ENCODE measurements around the gene FLNB.

FLNB gene

DNA sequence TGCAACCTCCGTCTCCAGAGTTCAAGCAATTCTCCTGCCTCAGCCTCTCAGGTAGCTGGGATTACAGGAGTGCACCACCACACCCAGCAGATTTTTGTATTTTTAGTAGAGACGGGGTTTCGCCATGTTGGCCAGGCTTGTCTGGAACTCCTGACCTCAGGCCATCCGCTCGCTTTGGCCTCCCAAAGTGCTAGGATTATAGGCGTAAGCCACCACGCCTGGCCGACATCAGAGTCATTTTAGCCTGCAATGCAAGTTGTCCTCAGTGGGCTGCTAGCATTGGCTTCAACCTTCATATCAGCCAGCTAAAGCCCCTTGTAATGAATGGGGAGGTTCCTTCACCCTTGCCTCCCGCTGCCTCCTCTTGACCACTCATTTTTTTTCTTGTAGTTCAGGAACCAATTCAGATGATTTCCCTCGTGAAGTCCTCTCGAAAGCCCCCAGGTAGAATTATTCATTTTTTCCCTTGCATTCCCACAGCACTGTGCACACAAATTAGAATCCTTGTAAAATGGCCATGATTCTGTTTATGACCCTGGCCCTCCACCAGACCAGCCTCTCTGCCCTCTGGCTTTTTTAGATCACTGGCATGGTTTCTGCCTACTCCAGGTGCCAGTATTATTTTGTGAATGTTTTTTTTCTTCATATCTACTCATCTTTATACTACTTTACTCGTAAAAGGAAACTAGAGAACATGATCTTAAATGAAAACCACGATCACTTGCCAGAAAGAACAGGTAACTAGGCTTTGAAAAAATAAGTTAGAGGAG lies 29.1 kb downstream of the FLNB start:
- Histone ChIP-seq H3K27ac (ENCODE audit: low read depth, low read length, poor library complexity, severe bottlenecking) (no peak overlapping the region), H3K4me2 (ENCODE audit: low read length) (no peak overlapping the region), H3K79me2 (ENCODE audit: insufficient read depth, low read length) (no peaks in the 10 kb centered on the region), H3K9ac (ENCODE audit: low read length) (no peak overlapping the region), H3K36me3 (ENCODE audit: insufficient read depth, low read length) (no peaks in the 10 kb centered on the region), H3F3A (ENCODE audit: insufficient read depth, low read length) (no peaks in the 10 kb centered on the region), H3K27me3 (ENCODE audit: insufficient read depth, low read length) (no peaks in the 10 kb centered on the region), H3K9me2 (ENCODE audit: low read depth, low read length) (no peaks in the 10 kb centered on the region), H4K20me1 (ENCODE audit: insufficient read depth, low read length) (no peaks in the 10 kb centered on the region), H2AFZ (ENCODE audit: low read length) (no peak overlapping the region), H3K4me3 (ENCODE audit: low read depth, low read length, poor library complexity, severe bottlenecking) (no peak overlapping the region), H3K4me1 (ENCODE audit: insufficient read depth, low read length, severe bottlenecking) (peaks cover 12% of the 10 kb centered on the region), H3K9me3 (ENCODE audit: low read length) (no peaks in the 10 kb centered on the region)
- TF ChIP-seq, protein P1, sequence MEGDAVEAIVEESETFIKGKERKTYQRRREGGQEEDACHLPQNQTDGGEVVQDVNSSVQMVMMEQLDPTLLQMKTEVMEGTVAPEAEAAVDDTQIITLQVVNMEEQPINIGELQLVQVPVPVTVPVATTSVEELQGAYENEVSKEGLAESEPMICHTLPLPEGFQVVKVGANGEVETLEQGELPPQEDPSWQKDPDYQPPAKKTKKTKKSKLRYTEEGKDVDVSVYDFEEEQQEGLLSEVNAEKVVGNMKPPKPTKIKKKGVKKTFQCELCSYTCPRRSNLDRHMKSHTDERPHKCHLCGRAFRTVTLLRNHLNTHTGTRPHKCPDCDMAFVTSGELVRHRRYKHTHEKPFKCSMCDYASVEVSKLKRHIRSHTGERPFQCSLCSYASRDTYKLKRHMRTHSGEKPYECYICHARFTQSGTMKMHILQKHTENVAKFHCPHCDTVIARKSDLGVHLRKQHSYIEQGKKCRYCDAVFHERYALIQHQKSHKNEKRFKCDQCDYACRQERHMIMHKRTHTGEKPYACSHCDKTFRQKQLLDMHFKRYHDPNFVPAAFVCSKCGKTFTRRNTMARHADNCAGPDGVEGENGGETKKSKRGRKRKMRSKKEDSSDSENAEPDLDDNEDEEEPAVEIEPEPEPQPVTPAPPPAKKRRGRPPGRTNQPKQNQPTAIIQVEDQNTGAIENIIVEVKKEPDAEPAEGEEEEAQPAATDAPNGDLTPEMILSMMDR (IDR thresholded peaks at IDR 0.05; ENCODE audit: low read length) = no peak

DNA sequence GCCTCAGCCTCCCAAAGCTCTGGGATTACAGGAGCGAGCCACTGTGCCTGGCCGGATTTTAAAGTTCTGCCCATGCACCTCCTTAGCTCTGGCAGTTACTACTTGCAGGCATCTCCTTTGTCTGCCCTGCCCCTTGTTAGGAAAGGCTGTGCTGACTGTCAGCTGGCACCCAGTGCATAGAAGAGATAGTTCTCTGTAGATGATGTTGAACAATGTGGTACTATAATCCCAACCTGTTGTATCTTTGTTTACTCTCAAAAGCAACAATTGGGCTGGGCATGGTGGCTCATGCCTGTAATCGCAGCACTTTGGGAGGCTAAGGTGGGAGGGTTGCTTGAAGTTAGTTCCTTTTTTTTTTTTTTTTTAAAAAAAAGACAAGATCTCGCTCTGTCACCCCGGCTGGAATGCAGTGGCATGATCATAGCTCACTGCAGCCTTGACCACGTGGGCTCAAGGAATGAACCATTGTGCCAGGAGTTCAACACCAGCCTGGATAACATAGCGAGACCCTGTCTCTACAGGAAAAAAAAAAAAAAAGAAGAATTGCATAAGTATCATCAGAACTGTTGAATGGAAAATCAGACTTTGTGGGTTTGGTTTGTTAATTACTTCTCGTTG lies 30.6 kb downstream of the FLNB start:
- no peaks in the 10 kb centered on the region for H3K27me3 ChIP-seq (ENCODE audit: insufficient read depth, low read length)
- H3F3A ChIP-seq (ENCODE audit: insufficient read depth, low read length) = no peaks in the 10 kb centered on the region
- no peaks in the 10 kb centered on the region for H3K9me3 ChIP-seq (ENCODE audit: low read length)
- H4K20me1 ChIP-seq (ENCODE audit: insufficient read depth, low read length) = no peaks in the 10 kb centered on the region
- no peak overlapping the region for H3K4me3 ChIP-seq (ENCODE audit: low read depth, low read length, poor library complexity, severe bottlenecking)
- H3K9ac ChIP-seq (ENCODE audit: low read length) = no peak overlapping the region
- H3K9me2 ChIP-seq (ENCODE audit: low read depth, low read length) = no peaks in the 10 kb centered on the region
- no peaks in the 10 kb centered on the region for H3K36me3 ChIP-seq (ENCODE audit: insufficient read depth, low read length)
- H2AFZ ChIP-seq (ENCODE audit: low read length) = no peak overlapping the region
- peaks cover 12% of the 10 kb centered on the region for H3K4me1 ChIP-seq (ENCODE audit: insufficient read depth, low read length, severe bottlenecking)
- H3K27ac ChIP-seq (ENCODE audit: low read depth, low read length, poor library complexity, severe bottlenecking) = no peak overlapping the region
- H3K79me2 ChIP-seq (ENCODE audit: insufficient read depth, low read length) = no peaks in the 10 kb centered on the region
- TF ChIP-seq EZH2 (IDR thresholded peaks at IDR 0.05; ENCODE audit: borderline replicate concordance, low read length) = no peak
- TF ChIP-seq, protein P1 (IDR thresholded peaks at IDR 0.05; ENCODE audit: low read length) = no peak
- H3K4me2 ChIP-seq (ENCODE audit: low read length) = no peak overlapping the region

DNA sequence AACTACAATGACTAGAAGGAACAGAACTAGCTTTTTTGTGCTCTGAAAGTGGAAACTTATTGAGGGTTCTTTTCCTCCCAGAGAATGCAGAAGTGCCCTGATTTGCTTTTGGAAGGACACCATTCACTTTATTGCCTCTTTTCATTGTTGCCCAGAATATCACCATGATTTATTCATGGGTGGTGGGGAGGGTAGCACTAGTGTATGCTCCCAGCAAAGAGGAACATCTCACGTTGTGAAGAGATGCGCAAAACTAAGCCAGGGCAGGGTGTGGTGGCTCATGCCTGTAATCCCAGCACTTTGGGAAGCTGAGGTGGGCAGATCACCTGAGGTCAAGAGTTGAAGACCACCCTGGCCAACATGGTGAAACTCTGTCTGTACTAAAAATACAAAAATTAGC lies 31.4 kb downstream of the FLNB start:
- no peak for TF ChIP-seq EZH2 (IDR thresholded peaks at IDR 0.05; ENCODE audit: borderline replicate concordance, low read length)
- TF ChIP-seq, protein P1 (IDR thresholded peaks at IDR 0.05; ENCODE audit: low read length) = no peak

More for the DNA sequence above, 31.4 kb downstream of the FLNB start:
- H3K9ac ChIP-seq (ENCODE audit: low read length) = no peak overlapping the region
- no peaks in the 10 kb centered on the region for H3K9me2 ChIP-seq (ENCODE audit: low read depth, low read length)
- H2AFZ ChIP-seq (ENCODE audit: low read length) = no peak overlapping the region
- no peaks in the 10 kb centered on the region for H3F3A ChIP-seq (ENCODE audit: insufficient read depth, low read length)
- no peaks in the 10 kb centered on the region for H3K36me3 ChIP-seq (ENCODE audit: insufficient read depth, low read length)
- no peaks in the 10 kb centered on the region for H3K79me2 ChIP-seq (ENCODE audit: insufficient read depth, low read length)
- H3K27me3 ChIP-seq (ENCODE audit: insufficient read depth, low read length) = no peaks in the 10 kb centered on the region
- no peak overlapping the region for H3K27ac ChIP-seq (ENCODE audit: low read depth, low read length, poor library complexity, severe bottlenecking)
- no peak overlapping the region for H3K4me2 ChIP-seq (ENCODE audit: low read length)
- no peaks in the 10 kb centered on the region for H3K9me3 ChIP-seq (ENCODE audit: low read length)
- H3K4me1 ChIP-seq (ENCODE audit: insufficient read depth, low read length, severe bottlenecking) = peaks cover 11% of the 10 kb centered on the region
- H4K20me1 ChIP-seq (ENCODE audit: insufficient read depth, low read length) = no peaks in the 10 kb centered on the region
- H3K4me3 ChIP-seq (ENCODE audit: low read depth, low read length, poor library complexity, severe bottlenecking) = no peak overlapping the region
